Activated naive CD4-positive, alpha-beta T cell (primary cell): Measurements from ENCODE around the gene CTDP1.
"Not testable (repeated sequence)": the region's sequence is repeated elsewhere in the genome, so short reads cannot be mapped to it uniquely, and the experiment has no call there.

Experiments used
- DNase-seq, 4 experiments: peaks; one replicate each; lab custom pipeline; 2025; lab: John Stamatoyannopoulos, UW

The CTDP1 gene

DNA sequence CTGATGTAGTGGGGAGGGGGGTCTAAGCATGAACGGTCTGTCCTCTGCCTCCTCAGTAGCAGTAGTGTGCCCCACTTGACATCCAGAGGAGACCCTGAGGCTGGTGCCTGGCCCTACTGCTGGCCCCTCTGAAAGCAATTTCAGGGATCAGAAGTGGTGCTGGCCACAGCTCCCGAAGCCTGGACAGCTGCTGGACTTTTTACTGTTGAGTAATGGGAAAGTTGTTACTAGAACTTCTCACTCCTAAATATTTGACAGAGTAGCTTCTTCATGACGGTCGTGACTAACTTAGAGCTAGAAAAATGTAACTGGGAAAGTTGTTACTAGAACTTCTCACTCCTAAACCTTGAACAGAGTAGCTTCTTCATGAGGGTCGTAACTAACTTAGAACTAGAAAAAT is 23.3 kb downstream of the CTDP1 start:
- no peak for DNase-seq

GRCh38 chr18:79704631-79705030 is 25.0 kb downstream of the CTDP1 start:
- no peak for DNase-seq

DNA sequence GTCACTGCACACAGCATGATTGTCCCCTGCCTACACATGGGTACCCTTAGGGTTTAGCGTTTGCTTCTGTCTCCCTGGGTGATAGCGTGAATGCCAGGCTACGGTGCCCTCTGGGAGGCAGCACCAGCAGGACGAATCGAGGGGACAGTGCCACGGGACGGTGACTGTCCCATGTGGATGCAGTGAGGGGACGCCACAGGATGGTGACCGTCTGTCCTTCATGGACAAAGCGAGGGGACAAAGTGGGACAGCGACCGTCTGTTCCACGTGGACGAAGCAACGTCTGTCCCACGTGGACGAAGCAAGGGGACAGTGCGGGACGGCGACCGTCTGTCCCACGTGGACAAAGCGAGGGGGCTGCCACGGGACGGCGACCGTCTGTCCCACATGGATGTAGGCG is 25.7 kb downstream of the CTDP1 start:
- DNase-seq, result no peak

DNA sequence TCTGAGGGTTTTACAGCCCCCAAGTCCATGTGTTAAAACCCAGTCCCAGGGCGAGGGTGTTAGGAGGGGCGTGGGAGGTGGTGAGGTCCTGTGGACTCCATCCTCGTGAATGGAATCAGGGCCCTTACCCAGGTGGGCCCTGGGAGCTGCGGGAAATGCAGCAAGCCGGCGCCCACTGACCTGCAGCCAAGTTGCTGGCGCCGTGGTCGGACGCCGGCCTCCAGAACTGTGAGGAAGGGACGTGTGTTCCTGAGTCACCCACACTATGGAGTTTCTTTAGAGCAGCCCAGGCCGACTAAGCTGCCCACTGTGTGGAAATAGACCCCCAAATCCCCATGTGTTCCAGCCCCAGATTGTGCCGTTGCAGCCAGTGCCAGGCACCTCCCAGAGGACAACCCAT is 26.4 kb downstream of the CTDP1 start:
- no peak for DNase-seq

GRCh38 chr18:79706658-79707057 is 27.1 kb downstream of the CTDP1 start:
- no peak for DNase-seq

- no peak for DNase-seq
These were observed 27.6 kb downstream of the CTDP1 start for GRCh38 chr18:79707239-79707638.

GRCh38 chr18:79707671-79708070 is 28.1 kb downstream of the CTDP1 start:
- no peak for DNase-seq

DNA sequence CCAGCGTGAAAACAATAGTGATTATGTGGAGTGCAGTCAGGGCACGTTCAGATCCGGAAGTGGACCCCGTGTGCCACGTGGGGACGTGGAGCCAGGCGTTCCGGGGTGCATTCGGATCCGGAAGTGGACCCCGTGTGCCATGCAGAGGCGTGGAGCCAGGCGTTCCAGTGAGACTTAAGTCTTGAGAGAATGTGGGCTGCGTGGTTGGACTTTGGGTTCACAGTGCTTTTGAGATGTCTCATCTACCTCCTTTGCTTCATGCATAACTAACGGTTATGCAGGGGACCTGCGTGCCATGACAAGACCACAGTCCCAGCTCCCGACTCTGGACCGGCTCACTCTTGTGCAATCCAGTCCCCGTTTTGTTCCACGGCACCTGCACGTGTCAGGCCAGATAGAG is 28.8 kb downstream of the CTDP1 start:
- no peak for DNase-seq

- no peak for DNase-seq
These were observed 32.7 kb downstream of the CTDP1 start for GRCh38 chr18:79712206-79712857.

GRCh38 chr18:79713341-79713740 is 33.7 kb downstream of the CTDP1 start:
- no peak for DNase-seq

DNA sequence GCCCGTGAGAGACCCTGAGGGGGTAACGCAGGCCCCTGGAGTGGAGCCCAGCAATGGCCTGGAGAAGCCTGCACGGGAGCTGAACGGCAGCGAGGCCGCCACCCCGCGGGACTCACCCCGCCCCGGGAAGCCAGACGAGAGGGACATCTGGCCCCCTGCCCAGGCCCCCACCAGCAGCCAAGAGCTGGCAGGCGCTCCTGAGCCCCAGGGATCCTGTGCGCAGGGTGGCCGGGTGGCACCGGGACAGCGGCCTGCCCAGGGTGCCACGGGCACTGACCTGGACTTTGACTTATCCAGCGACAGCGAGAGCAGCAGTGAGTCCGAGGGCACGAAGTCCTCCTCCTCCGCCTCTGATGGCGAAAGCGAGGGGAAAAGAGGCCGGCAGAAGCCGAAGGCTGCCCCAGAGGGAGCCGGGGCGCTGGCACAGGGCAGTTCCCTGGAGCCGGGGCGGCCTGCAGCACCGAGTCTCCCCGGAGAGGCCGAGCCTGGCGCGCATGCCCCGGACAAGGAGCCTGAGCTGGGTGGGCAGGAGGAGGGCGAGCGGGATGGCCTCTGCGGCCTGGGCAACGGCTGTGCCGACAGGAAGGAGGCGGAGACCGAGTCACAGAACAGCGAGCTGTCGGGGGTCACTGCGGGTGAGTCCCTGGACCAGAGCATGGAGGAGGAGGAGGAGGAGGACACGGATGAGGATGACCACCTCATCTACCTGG is 35.1 kb downstream of the CTDP1 start:
- DNase-seq, result no peak

DNA sequence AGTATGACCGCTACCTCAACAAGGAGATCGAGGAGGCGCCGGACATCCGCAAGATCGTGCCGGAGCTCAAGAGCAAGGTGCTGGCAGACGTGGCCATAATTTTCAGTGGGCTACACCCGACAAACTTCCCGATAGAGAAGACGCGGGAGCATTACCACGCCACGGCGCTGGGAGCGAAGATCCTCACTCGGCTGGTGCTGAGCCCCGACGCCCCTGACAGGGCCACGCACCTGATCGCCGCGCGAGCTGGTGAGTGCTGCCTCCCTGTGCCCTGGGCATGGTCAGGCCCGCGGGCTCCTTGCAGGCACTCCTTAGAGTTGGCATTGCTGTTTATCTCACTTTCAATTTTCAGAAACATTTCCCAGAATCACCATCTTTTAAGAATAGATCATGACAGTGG is 35.7 kb downstream of the CTDP1 start:
- no peak for DNase-seq

DNA sequence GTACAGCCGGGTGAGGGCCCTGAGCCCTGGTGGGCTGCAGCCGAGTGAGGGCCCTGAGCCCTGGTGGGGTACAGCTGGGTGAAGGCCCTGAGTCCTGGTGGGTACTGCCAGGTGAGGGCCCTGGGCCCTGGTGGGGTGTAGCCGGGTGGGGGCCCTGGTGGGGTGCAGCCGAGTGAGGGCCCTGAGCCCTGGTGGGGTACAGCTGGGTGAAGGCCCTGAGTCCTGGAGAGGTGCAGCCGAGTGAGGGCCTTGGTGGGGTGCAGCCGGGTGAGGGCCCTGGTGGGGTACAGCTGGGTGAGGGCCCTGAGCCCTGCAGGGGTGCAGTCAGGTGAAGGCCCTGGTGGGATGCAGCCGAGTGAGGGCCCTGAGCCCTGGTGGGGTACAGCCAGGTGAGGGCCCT is 37.5 kb downstream of the CTDP1 start:
- no peak for DNase-seq

GRCh38 chr18:79717555-79718074 is 38.0 kb downstream of the CTDP1 start:
- no peak for DNase-seq

GRCh38 chr18:79718126-79718525 is 38.5 kb downstream of the CTDP1 start:
- DNase-seq, result no peak

- DNase-seq, result no peak
These were observed 39.4 kb downstream of the CTDP1 start for GRCh38 chr18:79718878-79719477.

- not testable (repeated sequence) for DNase-seq
These were observed 40.1 kb downstream of the CTDP1 start for GRCh38 chr18:79719478-79720358.

DNA sequence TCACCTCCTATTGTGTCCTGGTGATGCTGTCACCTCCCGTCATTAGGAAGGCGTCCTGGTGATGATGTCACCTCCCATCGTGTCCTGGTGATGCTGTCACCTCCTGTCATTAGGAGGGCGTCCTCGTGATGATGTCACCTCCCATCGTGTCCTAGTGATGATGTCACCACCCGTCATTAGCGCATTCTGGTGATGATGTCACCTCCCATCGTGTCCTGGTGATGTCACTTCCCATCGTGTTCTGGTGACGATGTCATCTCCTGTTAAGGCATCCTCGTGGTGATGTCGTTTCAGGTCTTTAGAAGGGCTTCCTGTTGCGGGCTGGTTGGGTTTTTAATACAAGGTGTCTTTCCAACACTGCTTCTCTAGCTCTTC is 40.7 kb downstream of the CTDP1 start:
- DNase-seq, result no peak

- no peak for DNase-seq
These were observed 43.4 kb downstream of the CTDP1 start for GRCh38 chr18:79723036-79723435.

- no peak for DNase-seq
These were observed 44.0 kb downstream of the CTDP1 start for GRCh38 chr18:79723628-79724027.

GRCh38 chr18:79724299-79725080 is 44.9 kb downstream of the CTDP1 start:
- no peak for DNase-seq

- no peak for DNase-seq
These were observed 45.9 kb downstream of the CTDP1 start for GRCh38 chr18:79725486-79725885.
